Uterus (tissue), 4 donors: ENCODE measurements around the gene CD22. TPM values are rescaled to one million over a fixed set of nuclear protein-coding genes. Genes with fewer than 3 reads are reported as not detected.

ENCODE experiments used
- DNase-seq, 2 donors: peaks; one replicate each; pipeline ENCODE4 v3.0.0-alpha.2; 2019 to 2020
- H3K27ac ChIP-seq, 2 donors: fragments of 200-600 bp; sonication (generic); 1 replicate in 1 of 2; 2 replicates in 1 of 2; pipeline ENCODE4 v1.5.1; 2016 to 2018
- H3K27me3 ChIP-seq, 2 donors: fragments of 200-600 bp; sonication (generic); one replicate each; pipeline ENCODE4 v1.5.1; 2018 to 2019; ENCODE audit warnings: control low read depth in 1 of 2
- H3K36me3 ChIP-seq, 2 donors: fragments of 200-600 bp; sonication (generic); one replicate each; pipeline ENCODE4 v1.5.1; 2019; ENCODE audit warnings: control low read depth in 1 of 2
- H3K4me1 ChIP-seq, 2 donors: fragments of 200-600 bp; sonication (generic); one replicate each; pipeline ENCODE4 v1.5.1; 2018 to 2019; ENCODE audit warnings: control low read depth in 1 of 2
- H3K4me3 ChIP-seq, 2 donors: fragments of 200-600 bp; sonication (generic); 1 replicate in 1 of 2; 2 replicates in 1 of 2; pipeline ENCODE4 v1.5.1; 2018 to 2019; ENCODE audit warnings: mild to moderate bottlenecking in 1 of 2
- H3K9me3 ChIP-seq, 2 donors: fragments of 200-600 bp; sonication (generic); one replicate each; pipeline ENCODE4 v1.5.1; 2019; ENCODE audit warnings: control low read depth in 1 of 2
- CTCF ChIP-seq, 4 experiments: fragments of 200-600 bp in 2 of 4; fragments of 450-650 bp in 2 of 4; sonication (generic) in 2 of 4; IDR thresholded peaks; one replicate each; pipeline ENCODE4 v1.5.1; 2016 to 2019; ENCODE audit warnings: antibody characterized with exemption in 4 of 4, mild to moderate bottlenecking in 2 of 4, moderate library complexity in 1 of 4
- POLR2A ChIP-seq, 2 donors: fragments of 450-650 bp; IDR thresholded peaks; one replicate each; pipeline ENCODE4 v1.6.1; 2016; ENCODE audit warnings: antibody characterized with exemption in 2 of 2, mild to moderate bottlenecking in 1 of 2, moderate library complexity in 1 of 2
- intact Hi-C: fragments of 100-400 bp; cut with DNase I; formaldehyde crosslinking; loops from one replicate; pipeline ENCODE4 v1.15.1; 2023; ENCODE audit warnings: low total_unique reads
- total RNA-seq, 4 donors: library from RNA; depleted of rRNA in 3 of 4; stranded (reverse); fragments of >200 nt in 3 of 4; gene quantifications; one replicate each; pipeline versions ENCODE4 v1.1.0 to v1.2.4, GENCODE V29; 2014 to 2023
- donor health status: DM: yes; HTN: yes; CAD: no.

The CD22 gene
- total RNA-seq, 4 donors from 2014 or later = under 0.01 to 9.4 (median 1.3) TPM

- H3K4me1 ChIP-seq = no peaks in the 10 kb centered on the region
- no peaks in the 10 kb centered on the region for H3K9me3 ChIP-seq
- DNase-seq = no peak
- TF ChIP-seq CTCF (IDR thresholded peaks at IDR 0.05) (no peak), POLR2A (IDR thresholded peaks at IDR 0.05) (no peak)
- no peak overlapping the region for H3K27ac ChIP-seq
- no peak overlapping the region for H3K4me3 ChIP-seq
- H3K27me3 ChIP-seq = peaks cover 0 to 5% of the 10 kb centered on the region in 2 donors
- intact Hi-C loops = no loop called here
- H3K36me3 ChIP-seq = no peaks in the 10 kb centered on the region
Observed at GRCh38 chr19:35305181-35305580, 23.8 kb upstream of the CD22 start.

- intact Hi-C loops = no loop called here
- Histone ChIP-seq H3K36me3 (no peaks in the 10 kb centered on the region), H3K4me1 (no peaks in the 10 kb centered on the region), H3K27ac (no peak overlapping the region), H3K9me3 (no peaks in the 10 kb centered on the region), H3K27me3 (no peaks in the 10 kb centered on the region), H3K4me3 (no peak overlapping the region)
- no peak for TF ChIP-seq POLR2A (IDR thresholded peaks at IDR 0.05)
- no peak for TF ChIP-seq CTCF (IDR thresholded peaks at IDR 0.05)
- DNase-seq = no peak
Observed at GRCh38 chr19:35306473-35307246, 22.3 kb upstream of the CD22 start.

- no peak overlapping the region for H3K27ac ChIP-seq
- no peaks in the 10 kb centered on the region for H3K4me1 ChIP-seq
- no peak overlapping the region for H3K4me3 ChIP-seq
- intact Hi-C loops = no loop called here
- no peaks in the 10 kb centered on the region for H3K9me3 ChIP-seq
- H3K27me3 ChIP-seq = no peaks in the 10 kb centered on the region
- no peak for TF ChIP-seq CTCF (IDR thresholded peaks at IDR 0.05)
- no peak for DNase-seq
- no peaks in the 10 kb centered on the region for H3K36me3 ChIP-seq
Observed at GRCh38 chr19:35307931-35308330, 21.1 kb upstream of the CD22 start.

- Histone ChIP-seq H3K27ac (peak overlapping the region in 1 of 2 donors; percentile 49), H3K27me3 (no peaks in the 10 kb centered on the region), H3K4me1 (no peaks in the 10 kb centered on the region), H3K4me3 (no peak overlapping the region), H3K9me3 (no peaks in the 10 kb centered on the region), H3K36me3 (no peaks in the 10 kb centered on the region)
- TF ChIP-seq POLR2A (IDR thresholded peaks at IDR 0.05) = no peak
- TF ChIP-seq CTCF (IDR thresholded peaks at IDR 0.05) = no peak
- intact Hi-C loops = no loop called here
- no peak for DNase-seq
Observed at GRCh38 chr19:35308910-35309309, 20.1 kb upstream of the CD22 start.

GRCh38 chr19:35309481-35310279, 19.3 kb upstream of the CD22 start:
- TF ChIP-seq POLR2A (IDR thresholded peaks at IDR 0.05) = no peak
- no peak for TF ChIP-seq CTCF (IDR thresholded peaks at IDR 0.05)
- peak overlapping the region in 1 of 2 donors; percentile 34 for H3K4me3 ChIP-seq
- no peaks in the 10 kb centered on the region for H3K27me3 ChIP-seq
- no peaks in the 10 kb centered on the region for H3K4me1 ChIP-seq
- intact Hi-C loops = no loop called here
- H3K9me3 ChIP-seq = no peaks in the 10 kb centered on the region
- DNase-seq = peak in 1 of 2 donors; percentile 29
- no peaks in the 10 kb centered on the region for H3K36me3 ChIP-seq
- H3K27ac ChIP-seq = peak overlapping the region in 1 of 2 donors; percentile 49
